Activated naive CD8-positive, alpha-beta T cell treated with anti-CD3 and anti-CD28 coated beads, Interleukin-2, amount 50 U/mL, for 16 hours (primary cell): ENCODE results near the gene CEP152.

Experiments used
- DNase-seq: peaks from one replicate; pipeline ENCODE4 v3.0.0-alpha.2; 2020; ENCODE audit warnings: low read depth, low spot score

The CEP152 gene

DNA sequence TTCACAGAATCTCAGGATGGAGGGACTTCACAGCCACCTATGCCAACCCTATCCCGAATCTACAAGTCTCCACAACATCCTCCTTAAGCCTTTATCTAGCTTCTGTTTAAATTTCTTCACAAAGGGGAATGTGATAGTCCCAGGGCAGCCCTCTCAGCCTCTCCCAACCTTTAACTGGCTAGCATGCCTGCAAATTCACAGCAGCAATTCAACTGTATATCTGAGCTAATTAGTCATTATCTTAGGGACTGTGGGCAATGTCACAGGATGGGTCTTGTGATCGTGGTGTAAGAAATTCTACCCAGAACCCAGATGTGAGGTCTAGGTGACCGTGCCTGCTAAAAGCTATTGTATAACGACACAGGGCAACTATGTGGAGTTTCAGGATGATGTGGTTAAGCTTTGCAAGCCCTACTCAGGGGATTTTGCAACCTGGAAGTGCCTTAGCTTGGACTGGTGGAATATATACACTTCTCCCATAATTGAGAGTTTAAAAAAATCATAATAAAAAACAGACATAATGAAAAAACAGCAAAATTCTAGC lies 99.8 kb downstream of the CEP152 start:
- no peak for DNase-seq

DNA sequence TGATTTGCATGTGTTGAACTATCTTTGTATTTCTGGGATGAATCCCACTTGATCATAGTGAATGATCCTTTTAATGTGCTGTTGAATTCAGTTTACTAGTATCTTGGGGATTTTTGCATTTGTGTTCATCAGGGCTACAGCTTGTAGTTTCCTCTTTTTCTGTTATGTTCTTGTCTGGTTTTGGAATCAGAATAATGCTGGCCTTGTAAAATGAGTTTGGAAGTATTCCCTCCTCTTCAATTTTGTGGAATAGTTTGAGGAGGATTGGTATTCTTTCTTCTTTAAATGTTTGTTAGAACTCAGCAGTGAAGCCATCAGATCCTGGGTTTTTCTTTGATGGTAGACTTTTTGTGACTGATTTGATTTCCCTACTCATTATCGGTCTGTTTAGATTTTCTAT lies 102.2 kb downstream of the CEP152 start:
- DNase-seq, result no peak

DNA sequence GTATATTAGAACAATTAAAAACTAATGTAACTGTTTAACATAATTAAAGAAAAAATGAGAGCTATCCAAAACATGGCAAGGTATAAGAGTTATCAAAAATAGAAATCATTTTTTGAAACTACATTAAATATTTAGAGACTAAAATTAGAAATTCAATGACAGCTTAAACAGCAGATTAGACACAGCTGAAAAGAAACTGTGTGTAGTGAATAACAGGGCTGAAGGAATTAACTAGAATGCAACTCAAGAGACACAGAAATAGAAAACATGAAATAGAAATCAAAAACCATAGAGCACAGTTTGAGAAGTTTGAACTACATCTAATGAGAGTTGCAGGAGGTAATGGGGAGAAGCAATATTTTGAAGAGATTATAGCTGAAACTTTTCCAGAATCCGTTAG lies 105.5 kb downstream of the CEP152 start:
- DNase-seq, result no peak

DNA sequence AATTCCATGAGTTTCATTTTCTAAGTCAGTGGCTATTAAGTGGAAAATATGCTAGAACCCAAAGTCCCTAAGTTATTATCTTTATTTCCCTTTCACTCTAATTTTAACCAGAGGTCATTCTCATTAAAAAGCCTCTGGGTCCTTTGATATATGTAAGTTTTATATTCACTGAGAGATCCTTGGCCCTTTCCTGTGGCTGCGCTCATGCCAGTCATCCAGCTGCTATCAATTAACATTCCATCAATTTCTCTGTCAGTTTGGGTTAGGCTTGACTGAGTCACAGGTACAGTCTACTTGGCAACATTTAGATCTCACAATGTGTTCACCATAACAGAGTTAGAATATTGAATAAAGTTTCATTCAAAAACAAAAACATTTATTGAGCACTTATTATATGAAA lies 107.3 kb downstream of the CEP152 start:
- no peak for DNase-seq

DNA sequence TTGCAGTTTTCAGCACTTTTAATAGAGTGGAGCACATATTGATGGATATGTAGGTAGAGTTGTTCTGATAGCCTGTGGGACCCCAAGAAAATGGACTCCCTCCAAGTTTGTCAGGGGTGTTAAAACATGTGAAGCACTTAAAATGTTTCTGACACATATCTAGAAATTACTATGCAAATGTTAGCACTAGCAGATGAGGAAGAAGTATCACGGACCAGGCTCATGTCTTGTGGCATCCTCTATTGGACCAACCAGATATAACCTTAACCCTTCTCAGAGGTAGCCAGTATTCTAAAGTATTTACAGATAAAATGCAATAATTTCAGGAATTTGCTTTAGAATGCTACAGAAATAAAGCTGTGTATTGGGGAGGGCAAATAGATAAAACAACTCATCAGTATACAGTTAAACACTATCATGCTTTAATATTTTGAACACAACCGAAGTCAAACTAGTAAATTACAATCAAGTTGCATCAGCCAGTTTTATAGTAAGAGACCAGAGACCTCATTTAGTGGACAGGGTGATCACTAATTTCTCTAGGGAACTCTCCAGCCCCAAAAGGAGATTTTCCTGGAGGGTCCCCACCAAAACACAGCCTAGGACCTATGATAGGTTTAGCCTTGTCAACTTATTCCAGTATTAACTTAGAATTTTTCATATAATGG lies 108.2 kb downstream of the CEP152 start:
- DNase-seq, result no peak

DNA sequence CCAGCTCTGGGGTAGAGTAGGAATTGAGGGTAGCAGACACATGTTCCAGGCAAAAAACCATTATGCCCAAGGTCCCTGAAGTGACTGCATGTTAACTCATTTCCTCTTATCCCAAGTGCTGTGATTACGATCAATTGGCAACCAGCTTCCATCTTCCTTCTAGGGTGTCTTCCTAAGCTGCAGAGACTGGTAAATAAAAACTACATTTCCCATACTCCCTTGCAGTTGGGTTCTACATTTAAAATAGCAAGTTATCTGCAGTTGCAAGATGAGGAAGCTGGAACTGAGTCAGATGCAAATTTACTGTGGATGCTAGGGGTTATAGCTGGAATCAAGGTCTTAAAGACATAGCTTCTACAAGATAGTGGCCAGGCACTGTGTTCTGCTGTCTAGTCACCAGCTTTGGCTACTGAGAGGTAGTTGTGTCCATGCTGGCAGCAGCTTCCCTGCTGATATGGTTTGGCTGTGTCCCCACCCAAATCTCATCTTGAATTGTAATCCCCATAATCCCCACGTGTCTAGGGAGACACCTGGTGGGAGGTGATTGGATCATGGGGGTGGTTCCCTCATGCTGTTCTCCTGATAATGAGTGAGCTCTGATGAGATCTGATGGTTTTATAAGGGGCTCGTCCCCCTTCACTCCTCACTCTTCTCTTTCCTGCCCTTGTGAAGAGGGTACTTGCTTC lies 114.1 kb downstream of the CEP152 start:
- no peak for DNase-seq

DNA sequence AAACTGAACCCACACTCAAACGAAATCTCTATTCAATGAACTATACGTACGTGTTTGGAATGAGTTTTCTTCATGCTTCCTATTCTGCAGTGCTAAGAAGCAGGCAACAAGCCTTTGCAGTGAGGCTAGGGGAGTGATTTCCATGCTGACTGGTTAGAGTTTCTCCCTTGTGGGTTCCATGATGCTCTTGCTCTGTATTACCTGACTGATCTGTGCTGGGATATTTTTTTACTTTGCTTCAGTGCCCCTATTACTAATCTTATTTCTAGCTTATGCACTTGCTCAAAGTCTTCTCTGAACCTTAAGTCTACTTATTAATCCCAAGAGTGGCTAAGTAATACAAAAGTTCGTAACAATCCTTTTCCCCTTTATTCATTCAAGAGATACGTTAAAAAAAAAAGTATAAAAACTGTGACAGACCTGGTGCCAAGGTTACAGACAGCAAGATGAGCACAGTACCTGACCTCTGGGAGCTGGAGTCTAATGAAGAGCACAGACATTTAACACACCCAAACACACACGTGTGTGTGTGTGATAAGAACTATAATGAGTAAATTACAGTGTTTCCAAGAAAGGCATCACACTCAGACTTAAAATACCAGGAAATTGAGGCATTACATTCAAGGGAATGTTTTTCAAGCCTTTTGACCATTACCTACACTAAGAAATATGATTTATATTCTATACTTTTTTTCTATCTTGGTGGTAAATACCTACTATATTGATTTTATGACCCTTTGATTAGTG lies 114.9 kb downstream of the CEP152 start:
- no peak for DNase-seq

DNA sequence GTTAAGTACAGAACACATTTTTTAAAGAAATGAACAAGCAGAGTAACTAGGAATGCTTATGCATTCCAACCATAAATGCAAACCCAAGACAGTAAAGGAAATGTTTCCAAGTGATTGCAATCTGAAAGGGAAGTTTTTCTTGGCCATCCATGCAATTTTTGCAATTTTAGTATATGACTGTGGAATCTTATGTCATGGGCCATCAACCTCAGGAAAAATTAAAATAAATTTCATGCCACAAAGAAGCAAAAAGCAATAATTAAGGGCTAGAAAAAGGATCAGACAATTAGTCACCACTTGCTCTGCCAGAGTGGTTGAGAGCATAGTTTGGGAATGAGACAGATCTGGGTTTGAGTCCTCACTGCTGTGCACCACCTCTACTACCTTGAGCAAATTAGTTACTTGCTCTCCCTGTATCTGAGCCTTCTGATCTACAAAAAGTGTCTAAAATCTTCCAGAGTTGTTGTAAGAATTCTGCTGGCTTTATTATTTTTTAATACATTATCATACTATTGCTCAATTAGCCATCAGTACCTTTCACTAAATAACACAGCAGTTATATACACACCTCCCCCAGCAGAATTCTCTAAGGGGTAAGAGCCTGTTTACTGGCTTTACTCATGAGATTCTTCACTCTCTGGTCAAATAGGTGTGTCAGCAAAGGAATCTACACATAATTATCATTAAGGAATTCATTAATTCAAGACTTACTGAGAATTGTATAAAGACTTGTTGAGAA lies 115.6 kb downstream of the CEP152 start:
- DNase-seq, result no peak

DNA sequence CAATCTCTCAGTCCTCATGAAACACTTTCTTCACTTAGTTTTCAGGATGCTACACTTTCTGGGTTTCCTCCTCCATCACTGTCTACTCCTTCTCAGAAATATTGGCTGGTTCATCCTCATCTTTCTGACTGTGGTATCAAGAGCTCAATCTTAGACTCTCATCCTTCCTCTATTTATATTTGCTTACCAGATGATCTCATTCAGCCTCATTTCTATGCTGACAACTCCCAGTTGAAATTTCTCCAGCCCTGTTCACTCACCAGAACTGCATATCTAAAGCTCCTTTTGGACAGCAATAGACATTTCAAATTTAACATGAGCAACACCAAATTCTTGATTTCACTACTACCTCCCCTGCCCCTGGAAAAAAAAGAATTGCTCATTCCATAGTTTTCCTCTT lies 117.4 kb downstream of the CEP152 start:
- no peak for DNase-seq

DNA sequence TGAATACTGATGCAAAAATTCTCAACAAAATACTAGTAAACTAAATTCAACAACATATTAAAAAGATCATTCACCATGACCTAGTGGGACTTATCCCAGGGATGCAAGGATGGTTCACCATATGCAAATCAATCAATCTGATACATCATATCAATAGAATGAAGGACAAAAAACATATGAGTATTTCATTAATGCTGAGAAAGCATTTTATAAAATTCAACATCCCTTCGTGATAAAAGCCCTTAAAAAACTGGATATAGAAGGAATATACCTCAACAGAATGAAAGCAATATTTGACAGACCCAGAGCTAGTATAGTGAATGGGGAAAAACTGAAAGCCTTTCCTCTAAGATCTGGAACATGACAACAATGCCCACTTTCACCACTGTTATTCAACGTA lies 122.4 kb downstream of the CEP152 start:
- DNase-seq, result no peak
